SW 1271 (cell line): ENCODE measurements around the gene GRIP1.

Experiments
- DNase-seq, 2 experiments: peaks; one replicate each; lab custom pipeline; 2025; lab: John Stamatoyannopoulos, UW

Gene GRIP1

GRCh38 chr12:66640691-66641460, 38.0 kb downstream of the GRIP1 start:
- no peak for DNase-seq

- DNase-seq = no peak
These were observed 40.2 kb downstream of the GRIP1 start for GRCh38 chr12:66638666-66639065.

GRCh38 chr12:66637699-66638301, 41.1 kb downstream of the GRIP1 start:
- no peak for DNase-seq

GRCh38 chr12:66636771-66637170, 42.1 kb downstream of the GRIP1 start:
- DNase-seq = no peak

- DNase-seq = peak in 1 of 2 experiments; percentile 17
These were observed 45.2 kb downstream of the GRIP1 start for GRCh38 chr12:66633676-66634075.

DNA sequence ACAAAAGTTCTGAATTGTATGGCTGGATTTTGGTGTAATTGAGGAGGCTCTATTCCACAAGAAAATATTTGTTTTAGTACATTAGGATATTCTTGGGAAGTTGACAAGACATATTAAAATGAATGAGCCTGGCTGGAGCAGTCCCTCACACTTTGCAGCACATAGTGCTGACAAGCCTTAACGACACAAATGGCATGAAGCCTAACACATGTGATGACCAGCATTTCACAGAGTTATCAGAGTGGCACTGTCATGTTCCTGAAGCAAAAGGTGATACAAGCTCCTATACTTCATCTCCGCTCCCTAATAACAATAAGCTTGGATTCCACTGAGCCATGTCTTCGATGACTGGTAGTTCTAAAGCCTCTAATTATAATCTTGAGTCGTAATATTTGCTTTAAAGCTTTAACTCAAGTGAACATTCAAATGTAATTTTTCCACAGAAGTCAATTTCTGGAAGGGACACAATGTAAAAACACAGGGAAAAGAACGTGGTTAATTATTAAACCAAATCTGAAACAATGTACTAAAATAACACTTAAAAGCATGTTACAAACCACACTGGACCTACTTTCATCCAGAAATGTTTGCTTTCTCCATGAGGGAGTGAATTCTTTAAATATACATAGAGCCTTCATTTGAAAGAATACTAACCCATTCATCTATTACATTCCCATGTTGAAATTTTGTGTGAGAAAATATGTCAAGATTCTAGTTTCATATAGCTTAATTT, 49.6 kb downstream of the GRIP1 start:
- no peak for DNase-seq

- DNase-seq = no peak
These were observed 50.9 kb downstream of the GRIP1 start for GRCh38 chr12:66627988-66628317.

DNA sequence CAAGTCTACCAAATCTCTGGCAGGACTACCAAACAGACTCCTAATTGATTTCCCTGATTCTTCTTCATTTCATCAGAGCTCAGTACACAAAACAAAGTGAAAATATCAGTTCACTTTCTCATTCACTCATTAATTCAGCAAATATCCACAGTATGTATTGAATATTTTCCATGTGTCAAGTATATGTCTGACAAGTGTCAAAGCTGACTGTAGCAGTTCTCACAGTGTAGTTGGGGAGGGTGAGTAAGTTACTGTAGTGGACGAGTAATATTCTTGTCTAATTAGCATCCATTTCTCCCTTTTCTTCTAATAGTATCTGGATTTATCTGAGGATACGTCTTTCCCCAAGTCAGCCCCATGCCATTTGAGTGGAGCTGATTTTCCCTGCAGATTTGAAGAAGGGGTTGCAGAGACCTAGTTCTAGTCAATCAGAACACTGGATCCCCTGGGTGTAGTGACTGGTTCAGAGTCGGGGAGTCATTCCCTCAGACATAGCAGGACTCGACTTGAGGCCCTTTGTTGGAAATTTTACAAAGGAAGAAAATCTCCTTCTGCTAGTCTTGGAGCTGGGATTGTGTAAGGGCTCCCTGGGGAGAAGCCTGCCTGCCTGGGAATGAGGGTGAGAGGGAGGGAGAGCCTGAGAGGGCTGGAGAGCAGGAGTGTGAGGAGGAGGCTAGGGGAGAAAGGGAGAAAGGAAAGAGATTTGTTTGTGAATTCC, 51.4 kb downstream of the GRIP1 start:
- DNase-seq = no peak

DNA sequence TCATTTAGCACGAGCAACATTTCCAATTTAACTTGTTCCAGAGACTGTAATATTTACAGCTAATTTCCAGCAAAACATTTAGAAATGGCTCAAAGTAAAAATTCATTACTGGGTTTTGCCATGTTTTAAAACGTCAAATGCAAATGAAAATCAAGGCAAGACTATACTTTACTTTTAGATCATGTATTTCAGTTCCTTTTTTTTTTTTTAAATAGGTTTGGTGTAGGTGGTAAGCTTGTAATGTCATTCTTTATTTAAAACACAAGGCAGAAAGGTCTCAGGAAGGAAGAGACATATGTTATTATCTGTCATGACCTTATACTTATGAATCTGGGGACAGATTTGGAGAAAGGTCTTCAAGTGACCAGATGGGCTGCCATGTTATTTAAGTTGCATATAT, 54.1 kb downstream of the GRIP1 start:
- DNase-seq = no peak

GRCh38 chr12:66623455-66623854, 55.4 kb downstream of the GRIP1 start:
- no peak for DNase-seq

GRCh38 chr12:66620688-66621087, 58.2 kb downstream of the GRIP1 start:
- no peak for DNase-seq

DNA sequence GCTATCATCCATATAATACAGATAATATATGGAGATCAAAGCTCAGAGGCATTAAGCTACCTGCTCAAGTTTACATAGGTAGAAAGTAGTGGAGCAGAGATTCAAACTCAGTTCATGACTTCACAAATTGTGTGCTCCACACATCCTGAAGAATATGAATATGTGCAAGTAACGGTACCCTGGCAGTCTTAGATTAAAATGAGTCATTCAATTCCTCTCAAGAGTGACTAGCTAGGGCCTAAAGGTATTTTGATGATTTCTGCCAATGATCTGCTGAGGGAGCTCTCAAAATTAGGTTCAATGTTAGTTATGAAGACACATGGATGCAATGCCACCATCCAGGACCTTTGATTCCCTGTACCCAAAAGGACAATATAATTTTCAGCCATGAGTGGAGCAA, 58.9 kb downstream of the GRIP1 start:
- peak in 1 of 2 experiments; percentile 6 for DNase-seq

GRCh38 chr12:66617991-66618390, 60.9 kb downstream of the GRIP1 start:
- DNase-seq = no peak

- DNase-seq = no peak
These were observed 66.6 kb downstream of the GRIP1 start for GRCh38 chr12:66612090-66612775.

- no peak for DNase-seq
These were observed 71.7 kb downstream of the GRIP1 start for GRCh38 chr12:66607147-66607546.

- DNase-seq = no peak
These were observed 73.6 kb downstream of the GRIP1 start for GRCh38 chr12:66605293-66605692.

GRCh38 chr12:66603981-66604479, 74.8 kb downstream of the GRIP1 start:
- no peak for DNase-seq

DNA sequence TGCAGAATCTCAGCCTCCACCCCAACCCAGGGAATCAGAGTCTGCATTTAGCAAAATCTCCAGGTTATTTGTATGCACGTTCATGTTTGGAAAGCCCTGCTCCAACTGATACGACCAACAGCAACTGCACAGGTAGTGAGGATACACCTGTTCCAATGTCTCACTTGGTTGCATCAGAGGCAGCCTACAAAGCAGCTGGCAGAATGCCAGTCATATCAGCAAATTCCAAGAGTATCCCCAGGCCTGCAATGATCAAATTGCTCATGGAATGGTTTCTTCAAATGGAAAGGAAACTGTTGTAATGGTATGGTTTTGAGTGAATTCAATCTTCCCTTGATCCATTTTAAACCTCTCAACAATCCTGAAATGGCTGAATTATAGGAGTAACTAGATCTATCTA, 75.4 kb downstream of the GRIP1 start:
- DNase-seq = no peak

DNA sequence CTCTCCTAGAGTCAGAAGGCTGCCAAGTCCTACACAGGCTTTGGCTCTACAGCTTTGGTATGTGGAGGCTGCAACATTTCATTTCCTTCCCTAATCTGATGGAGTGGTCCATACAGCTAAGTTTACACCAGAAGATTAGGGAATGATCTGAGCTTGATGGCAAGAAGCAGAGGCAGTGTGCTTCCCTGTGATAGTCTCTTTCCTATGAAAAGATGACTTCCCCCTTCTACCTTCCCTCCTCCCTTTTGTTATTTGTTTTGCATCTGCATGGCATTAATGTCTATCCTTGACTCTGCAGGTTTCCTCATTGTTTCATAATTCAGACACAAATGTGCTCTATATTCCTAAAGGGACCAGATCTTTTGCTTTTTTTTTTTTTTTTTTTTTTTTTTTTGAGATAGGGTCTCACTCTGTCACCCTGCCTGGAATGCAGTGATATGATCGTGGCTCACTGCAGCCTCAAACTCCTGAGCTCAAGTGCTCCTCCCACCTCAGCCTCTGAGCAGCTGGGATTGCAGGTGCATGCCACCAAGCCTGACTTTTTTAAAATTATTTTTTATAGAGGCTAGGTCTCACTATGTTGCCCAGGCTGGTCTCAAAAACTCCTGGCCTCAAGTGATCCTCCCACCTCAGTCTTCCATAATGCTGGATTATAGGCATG, 76.3 kb downstream of the GRIP1 start:
- no peak for DNase-seq

GRCh38 chr12:66600903-66601302, 78.0 kb downstream of the GRIP1 start:
- no peak for DNase-seq

GRCh38 chr12:66599816-66600215, 79.1 kb downstream of the GRIP1 start:
- DNase-seq = no peak
